DMS 273 treated with DMSO at 0.1 percent for 48 hours (cell line): ENCODE measurements around the gene CFAP100.

Experiments used
- DNase-seq: peaks from one replicate; lab custom pipeline; 2025; lab: John Stamatoyannopoulos, UW

CFAP100 gene

DNA sequence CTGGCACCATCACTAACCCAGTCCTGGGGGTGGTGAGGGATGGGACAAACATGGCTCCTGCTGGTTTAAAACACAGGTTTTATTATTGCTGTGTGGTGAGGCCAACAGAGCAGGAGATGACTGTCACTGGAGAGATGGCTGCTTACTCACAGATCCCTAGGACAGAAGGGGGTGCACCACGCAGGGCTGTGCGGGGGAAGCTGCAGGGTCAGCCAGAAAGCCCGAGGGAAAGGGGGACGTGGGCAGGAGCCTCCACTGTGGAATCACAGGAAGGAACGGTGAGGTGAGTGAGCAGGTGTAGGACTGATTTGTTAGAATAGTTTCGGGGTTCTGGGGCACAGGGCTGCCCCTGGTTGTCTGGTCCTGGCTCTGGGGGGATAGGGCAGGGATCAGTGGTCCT lies 7.5 kb downstream of the CFAP100 start:
- no peak for DNase-seq

DNA sequence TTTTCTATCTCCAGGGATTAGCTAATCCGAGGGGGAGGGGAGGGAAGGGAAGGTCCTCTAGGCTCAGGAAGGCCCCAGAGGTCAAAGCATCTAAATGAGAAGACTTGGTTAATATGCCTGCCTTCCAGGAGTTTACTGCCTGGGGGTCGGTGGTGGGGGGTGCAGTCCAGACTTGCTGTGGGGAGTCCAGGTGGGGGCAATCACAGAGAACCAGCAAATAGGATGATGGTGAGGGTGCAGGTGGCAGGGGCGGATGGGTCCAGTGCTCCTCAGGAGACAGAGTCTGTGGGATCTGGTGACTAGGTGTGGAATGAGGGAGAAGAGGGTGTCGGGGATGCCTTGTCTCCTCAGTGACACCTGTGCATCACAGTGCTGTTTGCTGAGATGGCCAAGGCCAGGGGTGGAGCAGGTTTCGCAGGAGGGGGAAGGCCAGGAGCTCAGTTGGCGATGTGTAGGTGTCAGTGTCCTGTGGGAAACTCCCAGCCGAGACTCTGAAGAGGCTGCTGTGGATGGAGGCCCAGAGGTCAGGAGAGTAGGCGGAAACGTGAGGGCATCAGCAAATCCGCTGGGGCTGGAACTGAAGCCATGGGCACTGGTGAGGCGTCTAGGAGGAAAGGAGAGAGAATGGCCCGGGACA lies 8.1 kb downstream of the CFAP100 start:
- no peak for DNase-seq

DNA sequence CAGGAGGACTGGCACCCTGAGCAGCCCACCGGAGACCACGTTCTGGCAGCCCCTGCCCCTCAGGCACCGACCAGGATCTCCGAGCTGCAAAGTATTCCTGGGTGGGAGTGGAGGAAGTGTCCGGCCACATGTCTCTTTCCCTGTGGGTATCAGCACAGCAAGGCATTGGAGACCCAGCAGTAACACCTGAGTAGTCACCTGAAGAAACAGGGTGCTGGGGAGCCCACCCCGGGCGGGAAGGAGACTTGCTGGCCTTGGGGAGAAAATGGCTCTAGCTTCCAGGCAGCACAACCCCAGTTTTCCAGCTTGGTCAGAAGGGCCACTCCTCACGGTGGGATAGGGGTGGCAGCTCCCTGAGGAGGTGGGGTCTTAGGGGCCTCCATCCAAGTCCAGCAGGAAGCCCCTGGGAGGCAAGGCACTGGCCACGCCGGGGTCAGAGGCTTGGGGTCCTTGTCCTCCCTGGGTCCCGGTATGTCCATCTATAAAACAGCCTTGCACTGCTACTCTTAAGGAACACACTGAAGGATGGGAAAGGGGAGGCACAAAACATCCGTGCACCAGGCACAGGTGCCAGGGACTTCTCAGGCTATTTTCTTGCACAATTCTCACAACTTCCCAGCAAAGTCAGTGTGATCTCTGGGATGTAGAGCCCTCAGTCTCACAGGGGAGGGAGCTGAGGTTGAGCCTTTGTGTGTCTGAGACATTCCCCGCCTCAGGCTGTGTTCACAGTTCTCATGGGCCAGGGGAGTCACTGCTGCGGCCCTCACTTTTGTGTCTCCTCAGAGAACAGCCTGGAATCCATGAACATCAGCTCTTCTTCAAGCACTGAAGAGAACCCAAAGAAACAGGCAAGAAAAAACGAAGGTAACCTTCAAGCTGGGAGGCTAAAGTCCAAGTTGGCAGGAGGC lies 11.9 kb downstream of the CFAP100 start:
- no peak for DNase-seq

DNA sequence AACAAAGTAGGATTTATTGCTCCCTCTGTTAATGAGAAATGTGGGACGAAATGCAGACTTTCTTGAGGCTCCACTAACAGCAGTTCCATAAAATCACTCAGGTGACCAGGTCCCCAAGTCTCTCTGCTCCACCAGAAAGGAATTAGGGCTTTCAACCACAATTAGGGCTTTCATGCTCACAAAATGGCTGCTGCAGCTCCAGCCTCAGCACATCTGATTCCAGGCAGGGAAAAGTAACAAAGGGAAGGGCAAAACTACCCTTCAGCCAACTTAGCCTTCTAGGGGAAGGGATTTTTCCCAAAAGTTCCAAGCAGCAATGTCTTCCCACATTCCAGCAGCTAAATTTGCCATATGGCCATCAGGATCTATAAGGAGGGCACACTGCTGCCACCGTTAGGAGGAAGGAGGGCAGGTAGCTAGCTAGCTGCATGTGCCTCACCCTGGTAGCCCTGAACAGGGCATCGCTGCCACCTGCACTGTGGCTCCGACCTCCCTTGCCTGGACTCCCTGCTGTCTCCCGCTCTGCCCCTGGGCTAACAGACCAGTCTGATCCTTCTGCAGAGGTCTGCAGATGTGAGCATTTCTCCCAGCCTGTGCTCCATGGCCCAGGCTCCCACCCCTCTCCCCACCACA lies 12.8 kb downstream of the CFAP100 start:
- DNase-seq = no peak

DNA sequence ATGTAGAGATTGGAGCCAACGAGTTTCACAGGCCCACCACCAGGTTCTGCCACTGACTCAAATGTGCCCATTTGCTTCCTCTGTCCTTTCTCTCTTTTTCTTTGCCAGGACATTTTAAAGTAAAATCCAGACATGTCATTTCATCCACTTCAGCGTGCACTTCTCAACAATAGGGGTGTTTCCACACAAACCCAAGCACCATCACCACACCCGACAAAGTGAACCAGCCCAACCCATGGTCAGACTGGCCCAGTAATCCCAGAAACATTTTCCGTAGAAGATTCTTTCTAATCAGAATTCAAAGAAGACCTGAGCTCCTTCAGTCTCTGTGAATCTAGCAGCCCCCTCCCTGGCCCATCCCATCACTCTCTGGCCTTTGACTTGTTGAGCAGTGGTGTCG lies 13.4 kb downstream of the CFAP100 start:
- DNase-seq = no peak

DNA sequence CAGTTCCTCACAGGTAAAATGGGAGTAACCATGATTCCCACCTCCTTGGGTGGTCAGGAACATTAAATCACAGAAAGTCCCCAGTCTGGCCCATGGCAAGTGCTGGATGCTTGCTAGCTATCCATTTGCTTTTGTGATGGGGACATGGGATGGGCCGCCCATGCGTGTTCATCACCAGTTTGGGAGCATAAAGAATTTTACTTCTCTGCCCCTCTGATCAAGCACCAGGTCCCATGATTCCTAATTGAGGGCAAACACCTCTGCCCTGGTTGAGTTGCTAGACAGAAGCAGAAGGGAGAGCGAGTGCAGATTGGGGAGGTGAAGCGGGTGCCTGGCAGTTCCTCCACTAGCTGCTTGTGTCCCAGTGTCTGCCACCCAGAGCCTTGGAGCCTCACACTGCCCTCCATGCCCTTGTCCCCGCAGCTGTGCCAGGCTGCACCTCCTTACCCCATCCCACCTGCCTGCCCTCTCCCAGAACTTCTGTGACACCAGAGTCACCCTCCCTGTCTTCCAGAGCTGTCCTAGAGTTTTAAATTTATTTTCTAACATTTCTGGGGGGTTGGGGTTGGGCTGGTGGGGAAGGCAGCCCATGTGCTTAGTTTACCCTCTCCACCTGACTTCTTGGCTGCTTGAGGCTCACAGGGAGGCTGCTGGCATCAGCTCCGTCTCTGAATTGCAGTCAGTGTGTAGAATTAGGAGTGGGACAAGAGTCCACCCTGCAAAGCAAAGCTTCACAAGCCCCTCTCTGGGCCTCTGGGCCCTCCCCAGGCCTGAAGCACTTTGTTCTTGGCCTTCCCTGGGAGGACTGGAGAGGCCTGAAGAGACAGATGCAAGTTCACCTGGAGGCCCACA lies 18.4 kb downstream of the CFAP100 start:
- no peak for DNase-seq

DNA sequence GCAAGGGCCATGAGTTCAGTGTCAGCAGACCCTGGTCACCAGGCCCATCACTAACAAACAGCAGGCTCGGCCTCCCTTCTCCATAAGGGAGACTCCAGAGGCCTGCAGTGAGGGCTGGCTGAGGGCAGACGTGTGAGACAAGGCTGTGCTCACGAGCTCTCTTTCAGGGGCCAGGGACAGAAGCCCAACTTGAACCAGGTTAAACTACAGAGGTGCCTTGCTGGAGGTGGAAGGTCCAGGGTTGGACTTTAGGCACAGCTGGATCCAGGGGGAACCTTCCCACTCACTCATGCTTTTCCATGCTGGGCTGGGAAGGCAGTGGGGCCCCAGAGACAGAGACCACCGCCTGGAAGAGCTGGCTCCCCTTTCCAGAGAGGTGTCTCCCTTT lies 19.0 kb downstream of the CFAP100 start:
- no peak for DNase-seq

DNA sequence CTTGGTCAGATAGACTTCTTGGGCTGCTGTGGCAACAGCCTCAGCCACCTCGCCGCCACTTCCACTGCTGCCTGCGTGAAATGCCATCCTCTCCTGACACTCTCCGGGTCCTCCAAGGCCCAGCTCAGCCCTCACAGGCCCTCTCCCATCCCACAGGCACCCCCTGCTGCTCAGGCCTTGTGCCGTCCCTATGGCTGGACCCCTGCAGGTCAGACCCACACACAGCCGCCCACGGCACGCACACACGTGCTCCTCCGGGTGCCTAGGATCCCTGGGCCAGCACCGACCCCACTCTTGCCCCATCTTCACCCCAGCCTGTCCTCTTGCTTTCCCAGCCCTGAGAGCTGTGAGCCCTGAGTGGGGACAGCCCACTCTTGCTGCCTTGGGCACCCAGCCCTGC lies 19.7 kb downstream of the CFAP100 start:
- no peak for DNase-seq

DNA sequence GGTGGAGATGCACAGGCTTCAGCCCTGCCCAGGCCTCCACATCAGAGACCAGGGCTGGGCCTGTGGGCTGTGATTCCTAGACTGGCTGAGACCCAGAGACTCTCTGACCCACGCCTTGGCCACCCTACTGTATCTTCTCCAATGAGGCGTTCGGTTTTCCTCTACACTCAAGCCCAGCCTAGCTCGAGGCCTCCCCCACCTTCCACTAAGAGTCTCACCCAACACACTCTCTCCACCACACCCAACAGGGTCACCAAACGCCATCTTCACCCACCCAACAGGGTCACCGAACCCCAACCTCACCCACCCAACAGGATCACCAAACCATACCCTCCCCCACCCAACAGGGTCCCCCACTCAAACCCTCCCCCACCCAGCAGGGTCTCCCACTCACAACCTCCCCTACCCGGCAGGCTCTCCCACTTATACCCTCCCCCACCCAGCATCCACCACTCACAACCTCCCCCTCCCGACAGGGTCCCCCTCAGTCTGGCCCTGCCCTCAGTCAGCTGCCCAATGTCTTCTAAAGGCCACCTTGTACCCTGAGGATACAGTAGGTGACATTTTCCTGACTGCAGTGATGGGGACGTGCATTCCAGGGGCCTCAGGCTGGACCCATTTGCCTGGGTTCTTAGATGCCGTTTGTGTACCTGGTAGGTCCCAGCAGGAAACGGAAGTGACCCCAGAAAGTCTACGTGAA lies 20.4 kb downstream of the CFAP100 start:
- no peak for DNase-seq

DNA sequence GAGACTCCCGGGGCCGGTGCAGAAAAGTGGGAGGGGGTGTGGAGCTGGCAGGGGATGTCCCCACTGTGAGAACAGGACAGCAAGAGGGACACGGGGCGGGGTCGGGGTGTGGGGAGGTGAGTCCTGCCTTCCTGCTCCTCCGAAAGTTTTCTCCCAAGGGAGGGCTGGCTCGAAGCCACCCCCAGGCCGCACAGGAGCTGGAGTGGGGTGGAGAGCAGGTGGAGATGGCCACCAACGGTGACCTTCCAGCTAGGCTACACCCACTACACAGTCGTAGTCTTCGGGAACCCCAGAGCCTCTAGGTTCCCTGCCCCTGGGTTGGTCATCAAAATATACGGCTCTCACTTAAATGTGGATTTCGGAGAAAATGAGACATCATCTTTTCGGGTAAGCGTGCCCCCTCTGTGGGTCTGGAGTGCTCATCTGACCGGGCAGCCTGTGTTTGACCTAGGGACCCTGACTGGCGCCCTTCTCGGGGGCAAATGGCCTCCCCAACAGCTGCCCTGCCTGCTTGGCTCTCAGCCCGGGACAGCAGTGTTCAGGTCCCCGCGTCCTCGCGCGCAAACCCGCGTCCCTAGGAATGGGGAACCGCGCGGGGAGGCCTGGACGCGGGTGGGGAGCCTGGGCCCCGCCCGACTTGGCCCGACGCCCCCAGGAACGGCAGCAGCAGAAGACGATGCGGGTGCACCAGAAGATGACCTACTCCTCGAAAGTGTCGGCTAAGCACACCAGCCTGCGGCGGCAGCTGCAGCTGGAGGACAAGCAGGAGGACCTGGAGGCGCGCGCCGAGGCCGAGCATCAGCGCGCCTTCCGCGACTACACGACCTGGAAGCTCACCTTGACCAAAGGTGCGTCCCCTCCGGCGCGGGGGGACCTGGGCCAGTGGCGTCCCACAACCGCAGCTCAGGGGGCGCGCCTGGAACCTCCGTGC lies 21.2 kb downstream of the CFAP100 start:
- DNase-seq = no peak

DNA sequence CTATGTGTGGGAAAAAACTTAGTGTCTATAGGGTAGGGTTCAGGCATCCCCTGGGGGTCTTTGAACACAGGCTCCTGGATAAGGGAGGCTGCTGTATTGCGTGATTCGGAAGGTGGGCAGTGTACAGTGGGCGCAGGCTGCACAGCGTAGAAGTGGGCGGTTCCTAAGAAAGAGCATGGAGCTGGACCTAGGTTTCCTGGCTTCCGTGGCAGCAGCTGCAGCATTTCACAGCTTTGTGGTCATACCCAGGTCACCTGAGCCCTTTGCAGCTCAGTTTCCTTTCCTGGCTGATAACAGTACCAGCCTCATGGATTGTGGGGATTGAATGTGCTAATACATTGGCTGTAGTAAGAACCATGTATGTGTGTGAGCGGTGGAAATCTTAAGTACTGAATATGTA lies 22.2 kb downstream of the CFAP100 start:
- DNase-seq = no peak

DNA sequence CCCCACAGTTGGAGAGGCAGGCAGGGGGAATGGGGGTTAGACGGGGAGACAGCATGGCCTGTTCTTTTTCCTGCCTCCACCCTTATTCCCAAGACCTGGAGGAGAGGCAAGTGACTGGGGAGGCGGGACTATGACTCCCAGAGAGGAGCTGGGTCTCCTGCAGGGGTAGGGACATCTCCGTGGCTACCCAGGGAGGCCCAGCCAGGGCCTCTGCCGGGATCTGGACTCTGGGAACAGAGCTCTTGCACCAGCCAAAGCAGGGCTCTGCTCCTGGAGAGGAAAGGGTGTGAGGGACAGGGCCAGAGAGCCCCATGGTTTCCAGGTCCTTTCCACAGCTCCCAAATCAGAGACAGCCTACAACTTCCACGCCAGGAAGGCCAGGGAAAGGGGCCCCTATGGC lies 22.8 kb downstream of the CFAP100 start:
- DNase-seq = no peak

DNA sequence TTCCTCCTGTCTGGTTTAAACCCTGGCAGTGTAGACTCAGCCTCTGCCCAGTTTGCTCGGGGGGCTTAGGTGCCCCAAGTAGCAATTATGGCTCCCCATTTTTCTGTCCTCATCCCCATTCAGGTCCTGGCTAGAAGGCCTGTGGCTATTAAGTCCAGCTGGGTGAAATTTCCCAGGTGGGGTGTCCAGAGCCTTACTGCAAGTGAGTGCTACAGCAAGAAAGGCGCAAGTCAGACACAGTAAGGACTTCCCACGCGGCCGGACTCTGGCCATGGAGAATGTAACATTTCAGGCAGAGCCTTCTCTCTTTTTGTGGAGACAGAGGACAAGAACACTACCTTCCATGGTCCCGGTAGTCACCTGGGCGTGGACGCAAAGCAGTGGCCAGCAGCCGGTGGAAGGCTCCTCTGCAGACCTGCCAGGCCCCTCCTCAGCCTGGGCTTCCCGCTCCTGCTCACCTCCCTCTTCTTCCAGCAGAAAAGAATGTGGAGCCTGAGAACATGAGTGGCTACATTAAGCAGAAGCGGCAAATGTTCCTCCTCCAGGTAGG lies 23.3 kb downstream of the CFAP100 start:
- DNase-seq = no peak

DNA sequence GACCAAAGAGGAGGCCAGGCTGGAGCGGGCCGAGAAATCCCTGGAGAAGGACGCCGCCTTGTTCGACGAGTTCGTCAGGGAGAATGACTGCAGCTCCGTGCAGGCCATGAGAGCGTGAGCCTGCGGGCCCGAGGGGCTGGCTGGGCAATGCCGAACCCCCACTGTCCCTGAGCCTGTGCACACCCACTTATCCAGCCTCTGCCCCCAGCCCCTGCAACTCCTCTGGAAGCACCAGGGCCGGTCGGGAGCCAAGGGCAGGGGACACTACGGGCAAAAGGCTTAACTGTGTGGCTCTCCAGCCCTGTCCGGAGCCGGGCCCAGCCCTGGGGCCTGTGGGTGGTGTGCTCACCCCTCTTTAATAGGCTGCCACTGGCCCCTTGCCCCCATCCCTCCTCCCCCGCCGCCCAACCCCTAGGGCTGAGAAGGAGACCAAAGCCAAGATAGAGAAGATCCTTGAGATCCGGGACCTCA lies 24.0 kb downstream of the CFAP100 start:
- no peak for DNase-seq

DNA sequence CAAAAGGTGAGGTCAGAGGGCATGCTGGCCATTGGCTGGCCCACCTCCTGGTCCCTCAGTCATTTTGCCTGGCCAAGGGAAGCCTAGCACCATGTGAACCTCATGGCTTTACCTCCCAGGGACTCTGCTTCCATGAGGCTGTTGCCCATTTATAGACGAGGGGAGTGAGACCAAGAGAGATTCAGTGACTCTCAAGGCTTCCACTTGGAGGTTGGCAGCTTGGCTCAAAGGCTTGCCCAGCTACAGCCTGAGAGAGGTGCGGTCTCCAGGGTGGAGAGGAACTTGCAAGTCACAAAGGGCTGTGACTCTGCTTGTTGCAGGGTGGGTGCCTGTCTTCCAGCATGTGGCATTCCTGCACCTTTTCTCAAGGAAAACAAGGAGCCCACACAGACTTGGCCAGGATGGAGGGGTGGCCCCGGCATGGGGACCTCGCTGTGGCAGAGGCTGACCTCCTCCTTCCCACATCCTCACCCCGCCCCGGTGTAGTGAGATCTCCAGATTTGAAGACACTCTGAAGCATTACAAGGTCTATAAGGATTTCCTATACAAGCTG lies 24.5 kb downstream of the CFAP100 start:
- DNase-seq = no peak

DNA sequence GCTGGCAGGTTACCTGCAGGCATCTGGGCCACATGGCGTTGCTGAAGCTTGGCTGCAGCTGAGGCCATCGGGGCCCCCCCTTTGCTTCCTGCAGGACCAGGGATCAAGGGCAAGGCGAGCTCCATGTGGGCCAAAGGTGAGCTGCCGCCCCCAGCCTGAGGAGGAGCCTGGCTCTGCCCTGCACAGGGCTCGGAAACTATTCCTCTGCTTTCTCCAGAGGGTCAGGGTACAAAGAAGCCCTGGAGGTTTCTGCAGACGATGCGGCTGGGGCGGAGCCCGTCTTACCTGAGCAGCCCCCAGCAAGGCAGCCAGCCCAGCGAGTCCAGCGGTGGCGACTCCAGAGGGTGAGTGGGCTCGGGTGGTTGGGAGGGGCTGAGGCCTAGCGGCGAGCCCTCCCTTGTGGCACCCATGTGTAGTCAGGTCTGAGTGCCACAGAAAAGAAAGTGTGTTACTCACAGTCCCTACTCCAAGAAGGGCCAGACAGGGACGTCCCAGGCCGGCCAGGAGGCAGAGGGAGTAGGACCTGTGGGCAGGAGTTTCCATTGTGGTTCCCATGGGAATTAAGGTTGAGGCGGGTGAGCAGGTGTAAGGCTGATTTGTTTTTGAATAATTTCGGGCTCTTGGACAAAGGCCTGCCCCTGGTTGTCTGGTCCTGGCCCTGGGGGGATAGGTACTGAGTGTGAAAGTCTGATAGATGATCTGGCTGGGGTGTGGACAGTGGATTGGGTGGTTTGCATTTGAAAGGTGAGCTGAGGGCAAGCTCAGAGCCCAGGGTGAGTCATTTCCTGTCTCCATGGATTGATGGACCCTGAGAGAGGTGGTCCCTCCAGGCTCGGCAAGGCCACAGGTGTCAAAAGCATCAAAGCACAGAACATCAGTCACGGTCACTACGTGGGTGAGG lies 25.4 kb downstream of the CFAP100 start:
- DNase-seq = no peak

DNA sequence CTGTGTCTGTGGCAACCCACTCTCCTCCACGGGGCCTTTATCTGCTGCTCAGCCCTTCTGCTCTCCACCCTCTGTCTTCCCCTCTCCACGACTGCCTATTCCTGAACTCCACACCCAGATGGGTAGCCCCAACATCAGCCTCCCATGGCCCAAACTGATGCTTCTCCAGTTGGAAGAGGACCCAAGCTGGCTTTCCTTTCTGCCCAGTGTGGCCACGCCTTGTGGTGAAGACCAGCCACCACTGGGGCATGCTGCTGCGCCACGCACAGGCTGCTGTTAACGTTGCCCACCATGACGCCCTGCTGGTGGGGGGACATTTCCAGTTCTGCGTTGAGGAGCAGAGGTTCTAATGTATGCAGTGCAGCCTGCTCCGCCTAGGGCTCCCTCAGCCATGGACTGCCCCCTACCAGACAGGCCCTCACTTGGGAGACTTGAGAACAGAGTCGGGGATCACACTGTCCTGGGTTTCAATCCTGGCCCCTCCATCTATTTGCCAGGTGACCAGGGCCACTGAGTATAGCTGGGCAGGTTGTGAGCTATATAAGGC lies 26.9 kb downstream of the CFAP100 start:
- DNase-seq = no peak

DNA sequence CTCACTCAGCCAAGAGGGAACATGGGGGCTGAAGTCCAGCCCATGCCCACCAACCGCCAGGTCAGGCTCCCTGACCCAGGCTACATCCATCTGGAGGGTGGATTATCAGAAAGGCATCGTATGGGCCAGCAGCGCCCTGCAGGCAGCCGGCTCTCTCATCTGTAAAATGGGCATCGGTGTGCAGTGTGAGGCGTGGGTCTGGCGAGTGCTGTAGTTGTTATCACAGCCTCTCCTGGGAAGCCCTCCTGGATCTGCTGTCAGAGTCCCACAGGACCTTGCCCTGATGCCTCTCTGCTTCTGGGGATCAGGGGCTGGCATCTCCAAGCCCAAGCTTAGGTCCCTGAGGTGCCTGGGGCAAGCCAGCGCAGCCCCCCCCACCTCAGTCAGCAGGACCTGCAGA lies 27.4 kb downstream of the CFAP100 start:
- DNase-seq = no peak
